ENCODE data around the gene RUVBL1.

- TF ChIP-seq POLR2A (IDR thresholded peaks at IDR 0.05) = no peak
- TF ChIP-seq CTCF (IDR thresholded peaks at IDR 0.05) = peak; percentile 19 to 78 (median 66)
Measured at GRCh38 chr3:128133273-128133883, 9.8 kb upstream of the RUVBL1 start.
